Measurements from ENCODE around the gene H2AZ2. TPM values are rescaled to one million over a fixed set of nuclear protein-coding genes. Genes with fewer than 3 reads are reported as not detected.

The H2AZ2 gene
- total and polyA plus RNA-seq, 2 of the 4 experiments (the other 2 are of a cell fraction): 156 to 162 TPM

DNA sequence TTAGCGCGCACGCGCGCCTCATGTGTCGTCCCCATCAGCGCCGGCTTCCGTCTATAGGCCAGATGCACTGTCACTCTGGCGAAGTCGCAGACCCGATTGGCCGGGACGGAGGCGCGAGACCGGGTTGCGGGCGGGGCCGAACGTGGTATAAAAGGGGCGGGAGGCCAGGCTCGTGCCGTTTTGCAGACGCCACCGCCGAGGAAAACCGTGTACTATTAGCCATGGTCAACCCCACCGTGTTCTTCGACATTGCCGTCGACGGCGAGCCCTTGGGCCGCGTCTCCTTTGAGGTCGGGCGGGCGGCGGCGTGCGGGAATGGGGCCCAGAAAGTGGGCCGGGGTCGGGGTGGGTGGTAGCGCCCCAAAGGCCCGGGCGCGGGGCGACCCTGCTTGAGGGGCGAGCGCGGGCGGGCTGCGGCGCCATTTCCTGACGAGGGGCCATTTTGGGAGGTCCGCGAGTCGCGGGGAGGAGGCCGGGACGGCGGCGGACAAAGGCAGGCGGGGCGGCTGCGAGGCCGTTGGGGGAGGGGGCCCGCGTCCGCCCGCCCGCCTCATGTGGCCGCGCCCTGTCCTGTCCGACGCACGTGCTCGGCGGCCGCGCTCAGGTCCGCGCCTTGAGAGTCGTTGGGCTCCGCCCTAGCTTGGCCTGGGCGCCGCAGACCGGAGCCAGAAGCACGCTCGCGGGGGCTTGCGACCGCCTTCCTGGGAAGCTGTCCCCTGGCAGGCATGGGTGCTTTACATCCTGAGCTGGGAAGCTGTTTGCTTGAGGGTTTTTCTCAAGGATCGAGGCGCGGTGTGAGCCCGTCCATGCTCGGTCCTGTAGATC, 51.2 kb downstream of the H2AZ2 start, which contains the start of gene PPIA:
Gene PPIA, plus strand, starts transcription at position 178 of the 825 bp plus-strand sequence. Its CDS starts 44 bp downstream, at position 222.
- dilution Hi-C loops (cut with HindIII; ENCODE audit: low sequenced_read_pairs, unreplicated experiment) (no loop called here), intact Hi-C loops (cut with micrococcal nuclease) (loop anchor here (1.0 to 5.0 kb wide), 7 partner anchors 28 to 341 kb away; partner anchors contain the start of genes H2AZ2 and OGDH), in situ Hi-C loops (cut with MboI; ENCODE audit: low sequenced_read_pairs) (no loop called here)
- H4K91ac ChIP-seq (ENCODE audit: insufficient read depth, low read depth, low read length): peak within 1 kb of the TSS; percentile 95
- peak within 1 kb of the TSS; percentile 100 for H2AK9ac ChIP-seq (replicated peaks; ENCODE audit: low read depth, low read length, poor library complexity)
- peak within 1 kb of the TSS; percentile 97 for H3K27ac ChIP-seq (ENCODE audit: insufficient read depth, low read length)
- DNase-seq (peak; percentile 98), ATAC-seq (ENCODE audit: low read depth) (peak; percentile 88)
- peak within 1 kb of the TSS; percentile 93 for H2AK5ac ChIP-seq (ENCODE audit: low read depth, low read length)
- H3K9me1 ChIP-seq (ENCODE audit: insufficient read depth, low read length): peaks cover 12% of the 10 kb centered on the region
- no TSS peak for BruUV-seq (replicated peaks)
- no peaks in the 10 kb centered on the region for H3K9me3 ChIP-seq (ENCODE audit: control insufficient read depth, insufficient read depth, low read length)
- peak within 1 kb of the TSS; percentile 72; the same call in 1 of the 2 replicates for H2BK120ac ChIP-seq (ENCODE audit: low read depth, low read length)
- peaks cover 20% of the 10 kb centered on the region for H3K36me3 ChIP-seq (ENCODE audit: control insufficient read depth, insufficient read depth, low read length)
- ChIA-PET POLR2A (ENCODE audit: unreplicated experiment) (interaction anchor here (0.6 to 0.9 kb wide), 5 partner anchors 47 to 596 kb away, joined by 3 to 4 read pairs (median 3); no protein-coding TSS in a partner anchor), CTCF (interaction anchor here (0.6 kb wide), 1 partner anchor 99 kb away, joined by 3 read pairs; no protein-coding TSS in a partner anchor)
- peaks cover 3% of the 10 kb centered on the region for H3K4me1 ChIP-seq (ENCODE audit: control insufficient read depth, insufficient read depth, low read length)
- peak within 1 kb of the TSS; percentile 96 for H2AFZ ChIP-seq (replicated peaks; ENCODE audit: low read length, poor library complexity)
- H3K18ac ChIP-seq (ENCODE audit: low read depth, low read length): peak within 1 kb of the TSS; percentile 87
- peak within 1 kb of the TSS; percentile 35; the same call in 1 of the 2 replicates for H2BK20ac ChIP-seq (ENCODE audit: low read depth, low read length)
- peak within 1 kb of the TSS; percentile 98 for H3K4me2 ChIP-seq (ENCODE audit: low read depth, low read length)
- H3K4ac ChIP-seq (ENCODE audit: low read depth, low read length): peak within 1 kb of the TSS; percentile 86
- peaks cover 13 to 39% of the 10 kb centered on the region in 2 experiments; a peak in 3 of 4 replicates for H3K79me1 ChIP-seq (ENCODE audit: low read depth in 1 of 2, low read length in 2 of 2)
- H4K8ac ChIP-seq (ENCODE audit: low read depth in 2 of 2, low read length in 2 of 2): peak within 1 kb of the TSS; percentile 83 to 93
- peak within 1 kb of the TSS; percentile 78 for H3K23ac ChIP-seq (ENCODE audit: low read depth, low read length)
- no peaks in the 10 kb centered on the region for H3K27me3 ChIP-seq (ENCODE audit: control insufficient read depth, insufficient read depth, low read length)
- no peak for TF ChIP-seq NFE2L2 (IDR thresholded peaks at IDR 0.05; ENCODE audit: low read depth, low read length)
- peak; percentile 90 for TF ChIP-seq BHLHE40 (IDR thresholded peaks at IDR 0.05; ENCODE audit: low read depth, low read length)
- TF ChIP-seq, protein P1, sequence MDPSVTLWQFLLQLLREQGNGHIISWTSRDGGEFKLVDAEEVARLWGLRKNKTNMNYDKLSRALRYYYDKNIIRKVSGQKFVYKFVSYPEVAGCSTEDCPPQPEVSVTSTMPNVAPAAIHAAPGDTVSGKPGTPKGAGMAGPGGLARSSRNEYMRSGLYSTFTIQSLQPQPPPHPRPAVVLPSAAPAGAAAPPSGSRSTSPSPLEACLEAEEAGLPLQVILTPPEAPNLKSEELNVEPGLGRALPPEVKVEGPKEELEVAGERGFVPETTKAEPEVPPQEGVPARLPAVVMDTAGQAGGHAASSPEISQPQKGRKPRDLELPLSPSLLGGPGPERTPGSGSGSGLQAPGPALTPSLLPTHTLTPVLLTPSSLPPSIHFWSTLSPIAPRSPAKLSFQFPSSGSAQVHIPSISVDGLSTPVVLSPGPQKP (IDR thresholded peaks at IDR 0.05; ENCODE audit: borderline replicate concordance, low read depth, low read length): no peak
- peak; percentile 13; the same call in 1 of the 2 replicates for TF ChIP-seq SMC3 (IDR thresholded peaks at IDR 0.05; ENCODE audit: low read depth, low read length)
- no peak for TF ChIP-seq RCOR1 (IDR thresholded peaks at IDR 0.05; ENCODE audit: insufficient replicate concordance, low read length)
- TF ChIP-seq, protein P2, sequence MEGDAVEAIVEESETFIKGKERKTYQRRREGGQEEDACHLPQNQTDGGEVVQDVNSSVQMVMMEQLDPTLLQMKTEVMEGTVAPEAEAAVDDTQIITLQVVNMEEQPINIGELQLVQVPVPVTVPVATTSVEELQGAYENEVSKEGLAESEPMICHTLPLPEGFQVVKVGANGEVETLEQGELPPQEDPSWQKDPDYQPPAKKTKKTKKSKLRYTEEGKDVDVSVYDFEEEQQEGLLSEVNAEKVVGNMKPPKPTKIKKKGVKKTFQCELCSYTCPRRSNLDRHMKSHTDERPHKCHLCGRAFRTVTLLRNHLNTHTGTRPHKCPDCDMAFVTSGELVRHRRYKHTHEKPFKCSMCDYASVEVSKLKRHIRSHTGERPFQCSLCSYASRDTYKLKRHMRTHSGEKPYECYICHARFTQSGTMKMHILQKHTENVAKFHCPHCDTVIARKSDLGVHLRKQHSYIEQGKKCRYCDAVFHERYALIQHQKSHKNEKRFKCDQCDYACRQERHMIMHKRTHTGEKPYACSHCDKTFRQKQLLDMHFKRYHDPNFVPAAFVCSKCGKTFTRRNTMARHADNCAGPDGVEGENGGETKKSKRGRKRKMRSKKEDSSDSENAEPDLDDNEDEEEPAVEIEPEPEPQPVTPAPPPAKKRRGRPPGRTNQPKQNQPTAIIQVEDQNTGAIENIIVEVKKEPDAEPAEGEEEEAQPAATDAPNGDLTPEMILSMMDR (conservative IDR thresholded peaks at IDR 0.05; ENCODE audit: low read depth, low read length): no peak
- TF ChIP-seq POLR2A (IDR thresholded peaks at IDR 0.05; ENCODE audit: low read depth, low read length): peak; percentile 96
- peak; percentile 55; the same call in 1 of the 2 replicates for TF ChIP-seq MAZ (IDR thresholded peaks at IDR 0.05; ENCODE audit: borderline replicate concordance, low read depth, low read length)
- peak; percentile 52; the same call in 1 of the 2 replicates for TF ChIP-seq FOS (IDR thresholded peaks at IDR 0.05; ENCODE audit: low read depth, low read length)
- peak; percentile 98 for TF ChIP-seq MXI1 (IDR thresholded peaks at IDR 0.05; ENCODE audit: borderline replicate concordance, low read depth, low read length)
- TF ChIP-seq, protein P3, sequence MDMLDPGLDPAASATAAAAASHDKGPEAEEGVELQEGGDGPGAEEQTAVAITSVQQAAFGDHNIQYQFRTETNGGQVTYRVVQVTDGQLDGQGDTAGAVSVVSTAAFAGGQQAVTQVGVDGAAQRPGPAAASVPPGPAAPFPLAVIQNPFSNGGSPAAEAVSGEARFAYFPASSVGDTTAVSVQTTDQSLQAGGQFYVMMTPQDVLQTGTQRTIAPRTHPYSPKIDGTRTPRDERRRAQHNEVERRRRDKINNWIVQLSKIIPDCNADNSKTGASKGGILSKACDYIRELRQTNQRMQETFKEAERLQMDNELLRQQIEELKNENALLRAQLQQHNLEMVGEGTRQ (IDR thresholded peaks at IDR 0.05; ENCODE audit: low read depth, low read length): peak; percentile 49
- WGBS, 2 experiments (ENCODE audit: extremely low coverage in 2 of 2, insufficient read length in 1 of 2): 0% methylated on average over 43 of the region's 99 CpGs; no CpG with 5 or more reads in 1 of the 2 experiments
- H2BK5ac ChIP-seq (ENCODE audit: low read depth, low read length, poor library complexity, severe bottlenecking): peak within 1 kb of the TSS; percentile 93
- peak within 1 kb of the TSS; percentile 90 for H4K5ac ChIP-seq (ENCODE audit: low read depth, low read length)
- H3K4me3 ChIP-seq (ENCODE audit: insufficient read depth, low read depth, low read length): peak within 1 kb of the TSS; percentile 91
- peak within 1 kb of the TSS; percentile 96 for H3K56ac ChIP-seq (ENCODE audit: extremely low read depth, insufficient read depth, low read length)
- H4K20me1 ChIP-seq (ENCODE audit: insufficient read depth, low read length): peaks cover 43% of the 10 kb centered on the region
- no peak within 1 kb of the TSS for H2BK15ac ChIP-seq (ENCODE audit: low read depth, low read length)
- H3K14ac ChIP-seq (replicated peaks; ENCODE audit: low read depth, low read length): peak within 1 kb of the TSS; percentile 85
- peak within 1 kb of the TSS; percentile 95 for H3K9ac ChIP-seq (ENCODE audit: low read depth, low read length)
